GM23338 (cell line): ENCODE data around the gene SLC12A5. TPM values are rescaled to one million over a fixed set of nuclear protein-coding genes. Genes with fewer than 3 reads are reported as not detected.

Experiments
- ATAC-seq: fragments of 200-7000 bp; cut with Tn5 transposase; 3 replicates; pipeline ENCODE4 v1.9.1; 2020
- DNase-seq: peaks from one replicate; pipeline ENCODE4 v3.0.0-alpha.2; 2015; ENCODE audit warnings: low spot score
- H2AFZ ChIP-seq: fragments of 200-600 bp; sonication (generic); 2 replicates; pipeline ENCODE4 v1.8.0; 2016; ENCODE audit warnings: antibody characterized with exemption, mild to moderate bottlenecking, moderate library complexity
- H3F3A ChIP-seq: fragments of 200-600 bp; sonication (generic); replicated peaks from 2 replicates; pipeline ENCODE4 v1.8.0; 2017; ENCODE audit warnings: antibody characterized with exemption, mixed run types, low read depth
- H3K27ac ChIP-seq: fragments of 200-600 bp; sonication (generic); 2 replicates; pipeline ENCODE4 v1.6.1; 2016; ENCODE audit warnings: low read depth
- H3K27me3 ChIP-seq: fragments of 200-600 bp; sonication (generic); 2 replicates; pipeline ENCODE4 v1.8.0; 2016; ENCODE audit warnings: mild to moderate bottlenecking, mixed run types, moderate library complexity; ENCODE audit not compliant: insufficient read depth
- H3K36me3 ChIP-seq: fragments of 200-600 bp; sonication (generic); 2 replicates; pipeline ENCODE4 v1.8.0; 2016; ENCODE audit warnings: mild to moderate bottlenecking; ENCODE audit not compliant: insufficient read depth
- H3K4me1 ChIP-seq: fragments of 200-600 bp; sonication (generic); 2 replicates; pipeline ENCODE4 v1.8.0; 2016; ENCODE audit warnings: mild to moderate bottlenecking, moderate library complexity; ENCODE audit not compliant: insufficient read depth
- H3K4me2 ChIP-seq: fragments of 200-600 bp; sonication (generic); 2 replicates; pipeline ENCODE4 v1.7.1; 2017; ENCODE audit warnings: mixed run types
- H3K4me3 ChIP-seq: fragments of 200-600 bp; sonication (generic); 2 replicates; pipeline ENCODE4 v1.6.1; 2016; ENCODE audit warnings: mixed run types
- H3K79me2 ChIP-seq: fragments of 200-600 bp; sonication (generic); replicated peaks from 2 replicates; pipeline ENCODE4 v1.8.0; 2017; ENCODE audit warnings: mild to moderate bottlenecking; ENCODE audit not compliant: insufficient read depth
- H3K9me2 ChIP-seq: fragments of 200-600 bp; sonication (generic); 2 replicates; pipeline ENCODE4 v1.8.0; 2017; ENCODE audit not compliant: insufficient read depth
- H4K20me1 ChIP-seq: fragments of 200-600 bp; sonication (generic); replicated peaks from 2 replicates; pipeline ENCODE4 v1.8.0; 2017; ENCODE audit warnings: mild to moderate bottlenecking; ENCODE audit not compliant: insufficient read depth
- H3K27ac Mint-ChIP-seq: 2 replicates; pipeline ENCODE4 v1.8.0; 2020; ENCODE audit warnings: inconsistent platforms, mild to moderate bottlenecking, moderate library complexity, mixed read lengths
- H3K27me3 Mint-ChIP-seq: 3 replicates; pipeline ENCODE4 v1.8.0; 2022; ENCODE audit warnings: low read depth, mild to moderate bottlenecking, moderate library complexity, mixed read lengths, inconsistent platforms; ENCODE audit not compliant: insufficient read depth, poor library complexity
- H3K36me3 Mint-ChIP-seq: 3 replicates; pipeline ENCODE4 v1.8.0; 2021; ENCODE audit warnings: low read depth, mild to moderate bottlenecking, inconsistent platforms, moderate library complexity, mixed read lengths
- H3K4me1 Mint-ChIP-seq: 3 replicates; pipeline ENCODE4 v1.8.0; 2020; ENCODE audit warnings: mild to moderate bottlenecking, inconsistent platforms, mixed read lengths
- H3K4me3 Mint-ChIP-seq: 3 replicates; pipeline ENCODE4 v1.8.0; 2021; ENCODE audit warnings: moderate library complexity, mild to moderate bottlenecking, inconsistent platforms, mixed read lengths
- H3K9me3 Mint-ChIP-seq: 3 replicates; pipeline ENCODE4 v1.8.0; 2020; ENCODE audit warnings: moderate library complexity, mild to moderate bottlenecking, inconsistent platforms, mixed read lengths
- CREB1 ChIP-seq: fragments of 250-450 bp; sonication (Bioruptor Pico); IDR thresholded peaks from 2 replicates; pipeline ENCODE4 v1.5.0; 2020; ENCODE audit warnings: low read depth, mild to moderate bottlenecking, moderate library complexity
- EZH2 ChIP-seq: fragments of 200-600 bp; sonication (generic); IDR thresholded peaks from one replicate; pipeline ENCODE4 v1.8.0; 2017; ENCODE audit warnings: antibody characterized with exemption, mild to moderate bottlenecking, low read depth; ENCODE audit not compliant: unreplicated experiment
- EZH2phosphoT487 ChIP-seq: fragments of 200-600 bp; sonication (generic); IDR thresholded peaks from one replicate; pipeline ENCODE4 v1.8.1; 2018; ENCODE audit warnings: antibody characterized with exemption; ENCODE audit not compliant: unreplicated experiment
- JUNB ChIP-seq: IDR thresholded peaks from one replicate; pipeline ENCODE4 v1.6.1; 2016; ENCODE audit warnings: antibody characterized with exemption; ENCODE audit not compliant: unreplicated experiment
- NANOG ChIP-seq: IDR thresholded peaks from 2 replicates; pipeline ENCODE4 v1.6.1; 2016; ENCODE audit warnings: antibody characterized with exemption, borderline replicate concordance
- ZNF114 ChIP-seq: fragments of 250-450 bp; sonication (Bioruptor Pico); IDR thresholded peaks from 2 replicates; pipeline ENCODE4 v1.5.0; 2020; ENCODE audit warnings: mild to moderate bottlenecking, moderate library complexity
- polyA plus RNA-seq: library from polyadenylated mRNA; unstranded; fragments of >200 nt; fragmentation: Nextera tagmentation; extraction: Ambion mirVana; gene quantifications from 2 replicates; pipeline ENCODE4 v1.2.1, GENCODE V29; 2016
- total RNA-seq: library from RNA; depleted of rRNA; stranded (reverse); fragments of >200 nt; shearing (Covaris generic); gene quantifications from 2 replicates; pipeline ENCODE4 v1.2.3, GENCODE V29; 2014
- TF ChIP-seq, protein P1 (sequence below): fragments of 250-450 bp; sonication (Bioruptor Pico); IDR thresholded peaks from 2 replicates; pipeline ENCODE4 v1.5.0; 2020; ENCODE audit warnings: mild to moderate bottlenecking, moderate library complexity
- TF ChIP-seq, protein P2 (sequence below), 2 experiments: fragments of 200-600 bp in 1 of 2; sonication (generic) in 1 of 2; conservative IDR thresholded peaks; 2 replicates each; pipeline versions ENCODE4 v1.5.1 to v1.6.1; 2016 to 2017; ENCODE audit warnings: antibody characterized with exemption in 2 of 2, low read depth in 2 of 2, mild to moderate bottlenecking in 2 of 2, moderate library complexity in 1 of 2

SLC12A5 gene
- total and polyA plus RNA-seq, 2 experiments from 2014 or later = 3.5 to 8.4 TPM

DNA sequence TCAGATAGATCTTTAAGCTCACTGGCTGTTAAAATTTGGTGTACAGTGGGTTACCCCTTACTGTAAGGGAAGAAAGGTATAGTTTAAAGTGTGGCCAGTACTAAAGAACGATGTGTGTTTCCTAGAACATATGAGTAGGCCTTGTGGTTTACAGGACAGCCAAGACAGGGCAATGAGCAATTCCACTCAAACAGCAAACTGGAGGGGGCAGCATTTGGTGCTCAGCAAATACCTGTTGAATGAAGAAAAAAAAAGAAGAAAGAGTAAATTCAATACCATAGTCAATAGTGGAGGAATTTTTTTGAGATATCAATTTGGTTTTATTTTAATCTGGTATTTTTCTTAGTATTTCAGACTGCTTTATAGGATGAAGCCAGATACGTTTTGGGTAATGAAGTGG, 64.5 kb downstream of the SLC12A5 start:
- Mint-ChIP-seq H3K27me3 (peaks cover under 1% of the 10 kb centered on the region), H3K9me3 (peaks cover 8% of the 10 kb centered on the region; the same call in 2 of the 3 replicates), H3K36me3 (peaks cover 2% of the 10 kb centered on the region; the same call in 1 of the 3 replicates), H3K4me3 (no peak overlapping the region), H3K27ac (no peak overlapping the region), H3K4me1 (peaks cover 6% of the 10 kb centered on the region)
- no peak overlapping the region for H2AFZ ChIP-seq
- H4K20me1 ChIP-seq = peaks cover 4% of the 10 kb centered on the region
- peaks cover 4% of the 10 kb centered on the region; the same call in 1 of the 2 replicates for H3K9me2 ChIP-seq
- ATAC-seq (no peak), DNase-seq (no peak)
- TF ChIP-seq, protein P1, sequence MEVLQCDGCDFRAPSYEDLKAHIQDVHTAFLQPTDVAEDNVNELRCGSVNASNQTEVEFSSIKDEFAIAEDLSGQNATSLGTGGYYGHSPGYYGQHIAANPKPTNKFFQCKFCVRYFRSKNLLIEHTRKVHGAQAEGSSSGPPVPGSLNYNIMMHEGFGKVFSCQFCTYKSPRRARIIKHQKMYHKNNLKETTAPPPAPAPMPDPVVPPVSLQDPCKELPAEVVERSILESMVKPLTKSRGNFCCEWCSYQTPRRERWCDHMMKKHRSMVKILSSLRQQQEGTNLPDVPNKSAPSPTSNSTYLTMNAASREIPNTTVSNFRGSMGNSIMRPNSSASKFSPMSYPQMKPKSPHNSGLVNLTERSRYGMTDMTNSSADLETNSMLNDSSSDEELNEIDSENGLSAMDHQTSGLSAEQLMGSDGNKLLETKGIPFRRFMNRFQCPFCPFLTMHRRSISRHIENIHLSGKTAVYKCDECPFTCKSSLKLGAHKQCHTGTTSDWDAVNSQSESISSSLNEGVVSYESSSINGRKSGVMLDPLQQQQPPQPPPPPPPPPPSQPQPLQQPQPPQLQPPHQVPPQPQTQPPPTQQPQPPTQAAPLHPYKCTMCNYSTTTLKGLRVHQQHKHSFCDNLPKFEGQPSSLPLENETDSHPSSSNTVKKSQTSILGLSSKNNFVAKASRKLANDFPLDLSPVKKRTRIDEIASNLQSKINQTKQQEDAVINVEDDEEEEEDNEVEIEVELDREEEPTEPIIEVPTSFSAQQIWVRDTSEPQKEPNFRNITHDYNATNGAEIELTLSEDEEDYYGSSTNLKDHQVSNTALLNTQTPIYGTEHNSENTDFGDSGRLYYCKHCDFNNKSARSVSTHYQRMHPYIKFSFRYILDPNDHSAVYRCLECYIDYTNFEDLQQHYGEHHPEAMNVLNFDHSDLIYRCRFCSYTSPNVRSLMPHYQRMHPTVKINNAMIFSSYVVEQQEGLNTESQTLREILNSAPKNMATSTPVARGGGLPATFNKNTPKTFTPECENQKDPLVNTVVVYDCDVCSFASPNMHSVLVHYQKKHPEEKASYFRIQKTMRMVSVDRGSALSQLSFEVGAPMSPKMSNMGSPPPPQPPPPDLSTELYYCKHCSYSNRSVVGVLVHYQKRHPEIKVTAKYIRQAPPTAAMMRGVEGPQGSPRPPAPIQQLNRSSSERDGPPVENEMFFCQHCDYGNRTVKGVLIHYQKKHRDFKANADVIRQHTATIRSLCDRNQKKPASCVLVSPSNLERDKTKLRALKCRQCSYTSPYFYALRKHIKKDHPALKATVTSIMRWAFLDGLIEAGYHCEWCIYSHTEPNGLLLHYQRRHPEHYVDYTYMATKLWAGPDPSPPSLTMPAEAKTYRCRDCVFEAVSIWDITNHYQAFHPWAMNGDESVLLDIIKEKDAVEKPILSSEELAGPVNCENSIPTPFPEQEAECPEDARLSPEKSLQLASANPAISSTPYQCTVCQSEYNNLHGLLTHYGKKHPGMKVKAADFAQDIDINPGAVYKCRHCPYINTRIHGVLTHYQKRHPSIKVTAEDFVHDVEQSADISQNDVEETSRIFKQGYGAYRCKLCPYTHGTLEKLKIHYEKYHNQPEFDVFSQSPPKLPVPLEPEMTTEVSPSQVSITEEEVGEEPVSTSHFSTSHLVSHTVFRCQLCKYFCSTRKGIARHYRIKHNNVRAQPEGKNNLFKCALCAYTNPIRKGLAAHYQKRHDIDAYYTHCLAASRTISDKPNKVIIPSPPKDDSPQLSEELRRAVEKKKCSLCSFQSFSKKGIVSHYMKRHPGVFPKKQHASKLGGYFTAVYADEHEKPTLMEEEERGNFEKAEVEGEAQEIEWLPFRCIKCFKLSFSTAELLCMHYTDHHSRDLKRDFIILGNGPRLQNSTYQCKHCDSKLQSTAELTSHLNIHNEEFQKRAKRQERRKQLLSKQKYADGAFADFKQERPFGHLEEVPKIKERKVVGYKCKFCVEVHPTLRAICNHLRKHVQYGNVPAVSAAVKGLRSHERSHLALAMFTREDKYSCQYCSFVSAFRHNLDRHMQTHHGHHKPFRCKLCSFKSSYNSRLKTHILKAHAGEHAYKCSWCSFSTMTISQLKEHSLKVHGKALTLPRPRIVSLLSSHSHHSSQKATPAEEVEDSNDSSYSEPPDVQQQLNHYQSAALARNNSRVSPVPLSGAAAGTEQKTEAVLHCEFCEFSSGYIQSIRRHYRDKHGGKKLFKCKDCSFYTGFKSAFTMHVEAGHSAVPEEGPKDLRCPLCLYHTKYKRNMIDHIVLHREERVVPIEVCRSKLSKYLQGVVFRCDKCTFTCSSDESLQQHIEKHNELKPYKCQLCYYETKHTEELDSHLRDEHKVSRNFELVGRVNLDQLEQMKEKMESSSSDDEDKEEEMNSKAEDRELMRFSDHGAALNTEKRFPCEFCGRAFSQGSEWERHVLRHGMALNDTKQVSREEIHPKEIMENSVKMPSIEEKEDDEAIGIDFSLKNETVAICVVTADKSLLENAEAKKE (CRISPR knock-in tag) = no peak
- TF ChIP-seq JUNB (no peak), CREB1 (CRISPR knock-in tag) (no peak), EZH2 (no peak), ZNF114 (CRISPR knock-in tag) (no peak), NANOG (no peak), EZH2phosphoT487 (no peak)
- TF ChIP-seq, protein P2, sequence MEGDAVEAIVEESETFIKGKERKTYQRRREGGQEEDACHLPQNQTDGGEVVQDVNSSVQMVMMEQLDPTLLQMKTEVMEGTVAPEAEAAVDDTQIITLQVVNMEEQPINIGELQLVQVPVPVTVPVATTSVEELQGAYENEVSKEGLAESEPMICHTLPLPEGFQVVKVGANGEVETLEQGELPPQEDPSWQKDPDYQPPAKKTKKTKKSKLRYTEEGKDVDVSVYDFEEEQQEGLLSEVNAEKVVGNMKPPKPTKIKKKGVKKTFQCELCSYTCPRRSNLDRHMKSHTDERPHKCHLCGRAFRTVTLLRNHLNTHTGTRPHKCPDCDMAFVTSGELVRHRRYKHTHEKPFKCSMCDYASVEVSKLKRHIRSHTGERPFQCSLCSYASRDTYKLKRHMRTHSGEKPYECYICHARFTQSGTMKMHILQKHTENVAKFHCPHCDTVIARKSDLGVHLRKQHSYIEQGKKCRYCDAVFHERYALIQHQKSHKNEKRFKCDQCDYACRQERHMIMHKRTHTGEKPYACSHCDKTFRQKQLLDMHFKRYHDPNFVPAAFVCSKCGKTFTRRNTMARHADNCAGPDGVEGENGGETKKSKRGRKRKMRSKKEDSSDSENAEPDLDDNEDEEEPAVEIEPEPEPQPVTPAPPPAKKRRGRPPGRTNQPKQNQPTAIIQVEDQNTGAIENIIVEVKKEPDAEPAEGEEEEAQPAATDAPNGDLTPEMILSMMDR (conservative IDR thresholded peaks at IDR 0.05; ENCODE audit: low read depth in 2 of 2) = no peak
- no peaks in the 10 kb centered on the region for H3K36me3 ChIP-seq
- no peak overlapping the region for H3K27ac ChIP-seq
- H3K4me3 ChIP-seq = no peak overlapping the region
- 0 out of 2 replicates have a peak, but pooled peaks cover 3% of the 10 kb centered on the region for H3F3A ChIP-seq
- H3K4me1 ChIP-seq = peaks cover 8% of the 10 kb centered on the region
- peaks cover 12% of the 10 kb centered on the region for H3K27me3 ChIP-seq
- H3K4me2 ChIP-seq = no peak overlapping the region
- peaks cover 7% of the 10 kb centered on the region for H3K79me2 ChIP-seq
